ENCODE data around the gene USP17L15. TPM values are rescaled to one million over a fixed set of nuclear protein-coding genes. Genes with fewer than 3 reads are reported as not detected.
"Not testable (repeated sequence)": the region's sequence is repeated elsewhere in the genome, so short reads cannot be mapped to it uniquely, and the experiment has no call there.

USP17L15 gene, protein sequence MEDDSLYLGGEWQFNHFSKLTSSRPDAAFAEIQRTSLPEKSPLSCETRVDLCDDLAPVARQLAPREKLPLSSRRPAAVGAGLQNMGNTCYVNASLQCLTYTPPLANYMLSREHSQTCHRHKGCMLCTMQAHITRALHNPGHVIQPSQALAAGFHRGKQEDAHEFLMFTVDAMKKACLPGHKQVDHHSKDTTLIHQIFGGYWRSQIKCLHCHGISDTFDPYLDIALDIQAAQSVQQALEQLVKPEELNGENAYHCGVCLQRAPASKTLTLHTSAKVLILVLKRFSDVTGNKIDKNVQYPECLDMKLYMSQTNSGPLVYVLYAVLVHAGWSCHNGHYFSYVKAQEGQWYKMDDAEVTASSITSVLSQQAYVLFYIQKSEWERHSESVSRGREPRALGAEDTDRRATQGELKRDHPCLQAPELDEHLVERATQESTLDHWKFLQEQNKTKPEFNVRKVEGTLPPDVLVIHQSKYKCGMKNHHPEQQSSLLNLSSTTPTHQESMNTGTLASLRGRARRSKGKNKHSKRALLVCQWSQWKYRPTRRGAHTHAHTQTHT
- not detected for total RNA-seq
- long read RNA-seq: 0 reads

GRCh38 chr4:9234085-9234484 lies at the start of gene USP17L15:
Gene USP17L15 (plus strand): TSS chr4:9234385. CDS start chr4:9234385, 0 bp downstream.
- DNase-seq (ENCODE audit: low spot score): not testable (repeated sequence)

GRCh38 chr4:9210357-9210756 lies 23.8 kb upstream of the USP17L15 start, which contains the start of gene USP17L10:
Gene USP17L10 (plus strand): TSS chr4:9210657. CDS start chr4:9210657, 0 bp downstream.
- not testable (repeated sequence) for DNase-seq (ENCODE audit: low spot score)

DNA sequence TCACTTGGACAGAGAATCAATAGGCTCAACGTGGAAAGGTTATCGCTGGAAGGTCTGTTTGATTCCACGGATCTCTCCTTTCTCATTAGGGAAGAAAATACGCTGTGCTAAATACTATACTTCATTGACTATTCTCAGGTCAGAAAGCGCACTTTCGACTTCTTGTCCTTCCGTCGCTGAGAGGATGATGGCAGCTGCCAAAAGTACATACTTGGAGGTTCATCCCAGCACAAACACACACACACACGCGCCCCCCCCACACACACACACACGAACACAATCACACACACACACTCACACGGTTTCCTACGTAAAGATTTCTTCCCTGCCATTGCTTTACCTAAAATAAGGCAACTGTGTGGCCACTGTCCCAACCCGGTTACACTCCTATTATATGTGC lies 19.5 kb upstream of the USP17L15 start:
- peak; percentile 81 for DNase-seq (ENCODE audit: low spot score)

DNA sequence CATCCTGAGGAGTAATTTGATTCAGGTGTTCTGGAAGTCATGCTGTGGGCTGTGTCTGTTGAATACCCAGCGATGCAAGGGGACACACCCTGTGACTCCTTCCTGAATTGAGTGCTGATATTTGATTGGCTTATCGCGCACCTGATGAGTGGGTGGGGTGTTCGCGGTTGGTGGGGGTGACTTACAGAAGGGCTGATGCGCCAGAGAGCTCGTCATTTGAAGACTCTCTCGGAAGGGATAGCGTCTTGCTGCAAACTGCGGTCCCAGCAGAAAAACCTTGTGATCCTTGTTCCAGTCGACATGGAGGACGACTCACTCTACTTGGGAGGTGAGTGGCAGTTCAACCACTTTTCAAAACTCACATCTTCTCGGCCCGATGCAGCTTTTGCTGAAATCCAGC lies 19.1 kb upstream of the USP17L15 start, which contains the start of gene USP17L11:
Gene USP17L11 (plus strand): TSS at position 301 of the 400 bp plus-strand sequence. CDS start 0 bp downstream, at position 301.
- not testable (repeated sequence) for DNase-seq (ENCODE audit: low spot score)

DNA sequence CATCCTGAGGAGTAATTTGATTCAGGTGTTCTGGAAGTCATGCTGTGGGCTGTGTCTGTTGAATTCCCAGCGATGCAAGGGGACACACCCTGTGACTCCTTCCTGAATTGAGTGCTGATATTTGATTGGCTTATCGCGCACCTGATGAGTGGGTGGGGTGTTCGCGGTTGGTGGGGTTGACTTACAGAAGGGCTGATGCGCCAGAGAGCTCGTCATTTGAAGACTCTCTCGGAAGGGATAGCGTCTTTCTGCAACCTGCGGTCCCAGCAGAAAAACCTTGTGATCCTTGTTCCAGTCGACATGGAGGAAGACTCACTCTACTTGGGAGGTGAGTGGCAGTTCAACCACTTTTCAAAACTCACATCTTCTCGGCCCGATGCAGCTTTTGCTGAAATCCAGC lies 14.3 kb upstream of the USP17L15 start, which contains the start of gene USP17L12:
Gene USP17L12 (plus strand): TSS at position 301 of the 400 bp plus-strand sequence. CDS start 0 bp downstream, at position 301.
- not testable (repeated sequence) for DNase-seq (ENCODE audit: low spot score)

DNA sequence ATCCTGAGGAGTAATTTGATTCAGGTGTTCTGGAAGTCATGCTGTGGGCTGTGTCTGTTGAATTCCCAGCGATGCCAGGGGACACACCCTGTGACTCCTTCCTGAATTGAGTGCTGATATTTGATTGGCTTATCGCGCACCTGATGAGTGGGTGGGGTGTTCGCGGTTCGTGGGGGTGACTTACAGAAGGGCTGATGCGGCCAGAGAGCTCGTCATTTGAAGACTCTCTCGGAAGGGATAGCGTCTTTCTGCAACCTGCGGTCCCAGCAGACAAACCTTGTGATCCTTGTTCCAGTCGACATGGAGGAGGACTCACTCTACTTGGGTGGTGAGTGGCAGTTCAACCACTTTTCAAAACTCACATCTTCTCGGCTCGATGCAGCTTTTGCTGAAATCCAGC lies 9.6 kb upstream of the USP17L15 start, which contains the start of gene USP17L13:
Gene USP17L13 (plus strand): TSS at position 301 of the 400 bp plus-strand sequence. CDS start 0 bp downstream, at position 301.
- not testable (repeated sequence) for DNase-seq (ENCODE audit: low spot score)

DNA sequence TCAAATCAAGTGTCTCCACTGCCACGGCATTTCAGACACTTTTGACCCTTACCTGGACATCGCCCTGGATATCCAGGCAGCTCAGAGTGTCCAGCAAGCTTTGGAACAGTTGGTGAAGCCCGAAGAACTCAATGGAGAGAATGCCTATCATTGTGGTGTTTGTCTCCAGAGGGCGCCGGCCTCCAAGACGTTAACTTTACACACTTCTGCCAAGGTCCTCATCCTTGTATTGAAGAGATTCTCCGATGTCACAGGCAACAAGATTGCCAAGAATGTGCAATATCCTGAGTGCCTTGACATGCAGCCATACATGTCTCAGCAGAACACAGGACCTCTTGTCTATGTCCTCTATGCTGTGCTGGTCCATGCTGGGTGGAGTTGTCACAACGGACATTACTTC lies 3.9 kb upstream of the USP17L15 start:
- DNase-seq (ENCODE audit: low spot score): not testable (repeated sequence)

- peak; percentile 64 for DNase-seq (ENCODE audit: low spot score)
Observed at GRCh38 chr4:9238461-9238860, 4.3 kb downstream of the USP17L15 start.

DNA sequence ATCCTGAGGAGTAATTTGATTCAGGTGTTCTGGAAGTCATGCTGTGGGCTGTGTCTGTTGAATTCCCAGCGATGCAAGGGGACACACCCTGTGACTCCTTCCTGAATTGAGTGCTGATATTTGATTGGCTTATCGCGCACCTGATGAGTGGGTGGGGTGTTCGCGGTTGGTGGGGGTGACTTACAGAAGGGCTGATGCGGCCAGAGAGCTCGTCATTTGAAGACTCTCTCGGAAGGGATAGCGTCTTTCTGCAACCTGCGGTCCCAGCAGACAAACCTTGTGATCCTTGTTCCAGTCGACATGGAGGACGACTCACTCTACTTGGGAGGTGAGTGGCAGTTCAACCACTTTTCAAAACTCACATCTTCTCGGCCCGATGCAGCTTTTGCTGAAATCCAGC lies 9.4 kb downstream of the USP17L15 start, which contains the start of gene USP17L17:
Gene USP17L17 (plus strand): TSS at position 301 of the 400 bp plus-strand sequence. CDS start 0 bp downstream, at position 301.
- not testable (repeated sequence) for DNase-seq (ENCODE audit: low spot score)

DNA sequence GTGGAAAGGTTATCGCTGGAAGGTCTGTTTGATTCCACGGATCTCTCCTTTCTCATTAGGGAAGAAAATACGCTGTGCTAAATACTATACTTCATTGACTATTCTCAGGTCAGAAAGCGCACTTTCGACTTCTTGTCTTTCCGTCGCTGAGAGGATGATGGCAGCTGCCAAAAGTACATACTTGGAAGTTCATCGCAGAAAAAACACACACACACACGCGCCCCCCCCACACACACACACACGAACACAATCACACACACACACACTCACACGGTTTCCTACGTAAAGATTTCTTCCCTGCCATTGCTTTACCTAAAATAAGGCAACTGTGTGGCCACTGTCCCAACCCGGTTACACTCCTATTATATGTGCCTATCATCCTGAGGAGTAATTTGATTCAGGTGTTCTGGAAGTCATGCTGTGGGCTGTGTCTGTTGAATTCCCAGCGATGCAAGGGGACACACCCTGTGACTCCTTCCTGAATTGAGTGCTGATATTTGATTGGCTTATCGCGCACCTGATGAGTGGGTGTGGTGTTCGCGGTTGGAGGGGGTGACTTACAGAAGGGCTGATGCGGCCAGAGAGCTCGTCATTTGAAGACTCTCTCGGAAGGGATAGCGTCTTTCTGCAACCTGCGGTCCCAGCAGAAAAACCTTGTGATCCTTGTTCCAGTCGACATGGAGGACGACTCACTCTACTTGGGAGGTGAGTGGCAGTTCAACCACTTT lies 13.9 kb downstream of the USP17L15 start, which contains the start of gene USP17L18:
Gene USP17L18 (plus strand): TSS at position 678 of the 728 bp plus-strand sequence. CDS start 0 bp downstream, at position 678.
- DNase-seq (ENCODE audit: low spot score): peak; percentile 80

DNA sequence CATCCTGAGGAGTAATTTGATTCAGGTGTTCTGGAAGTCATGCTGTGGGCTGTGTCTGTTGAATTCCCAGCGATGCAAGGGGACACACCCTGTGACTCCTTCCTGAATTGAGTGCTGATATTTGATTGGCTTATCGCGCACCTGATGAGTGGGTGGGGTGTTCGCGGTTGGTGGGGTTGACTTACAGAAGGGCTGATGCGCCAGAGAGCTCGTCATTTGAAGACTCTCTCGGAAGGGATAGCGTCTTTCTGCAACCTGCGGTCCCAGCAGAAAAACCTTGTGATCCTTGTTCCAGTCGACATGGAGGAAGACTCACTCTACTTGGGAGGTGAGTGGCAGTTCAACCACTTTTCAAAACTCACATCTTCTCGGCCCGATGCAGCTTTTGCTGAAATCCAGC lies 18.9 kb downstream of the USP17L15 start, which contains the start of gene USP17L19:
Gene USP17L19 (plus strand): TSS at position 301 of the 400 bp plus-strand sequence. CDS start 0 bp downstream, at position 301.
- DNase-seq (ENCODE audit: low spot score): not testable (repeated sequence)

GRCh38 chr4:9257824-9258223 lies 23.6 kb downstream of the USP17L15 start, which contains the start of gene USP17L20:
Gene USP17L20 (plus strand): TSS chr4:9258124. CDS start chr4:9258124, 0 bp downstream.
- DNase-seq (ENCODE audit: low spot score): not testable (repeated sequence)

DNA sequence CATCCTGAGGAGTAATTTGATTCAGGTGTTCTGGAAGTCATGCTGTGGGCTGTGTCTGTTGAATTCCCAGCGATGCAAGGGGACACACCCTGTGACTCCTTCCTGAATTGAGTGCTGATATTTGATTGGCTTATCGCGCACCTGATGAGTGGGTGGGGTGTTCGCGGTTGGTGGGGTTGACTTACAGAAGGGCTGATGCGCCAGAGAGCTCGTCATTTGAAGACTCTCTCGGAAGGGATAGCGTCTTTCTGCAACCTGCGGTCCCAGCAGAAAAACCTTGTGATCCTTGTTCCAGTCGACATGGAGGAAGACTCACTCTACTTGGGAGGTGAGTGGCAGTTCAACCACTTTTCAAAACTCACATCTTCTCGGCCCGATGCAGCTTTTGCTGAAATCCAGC lies 28.4 kb downstream of the USP17L15 start, which contains the start of gene USP17L21:
Gene USP17L21 (plus strand): TSS at position 301 of the 400 bp plus-strand sequence. CDS start 0 bp downstream, at position 301.
- DNase-seq (ENCODE audit: low spot score): not testable (repeated sequence)

DNA sequence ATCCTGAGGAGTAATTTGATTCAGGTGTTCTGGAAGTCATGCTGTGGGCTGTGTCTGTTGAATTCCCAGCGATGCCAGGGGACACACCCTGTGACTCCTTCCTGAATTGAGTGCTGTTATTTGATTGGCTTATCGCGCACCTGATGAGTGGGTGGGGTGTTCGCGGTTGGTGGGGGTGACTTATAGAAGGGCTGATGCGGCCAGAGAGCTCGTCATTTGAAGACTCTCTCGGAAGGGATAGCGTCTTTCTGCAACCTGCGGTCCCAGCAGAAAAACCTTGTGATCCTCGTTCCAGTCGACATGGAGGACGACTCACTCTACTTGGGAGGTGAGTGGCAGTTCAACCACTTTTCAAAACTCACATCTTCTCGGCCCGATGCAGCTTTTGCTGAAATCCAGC lies 33.1 kb downstream of the USP17L15 start, which contains the start of gene USP17L22:
Gene USP17L22 (plus strand): TSS at position 301 of the 400 bp plus-strand sequence. CDS start 0 bp downstream, at position 301.
- DNase-seq (ENCODE audit: low spot score): not testable (repeated sequence)

- peak; percentile 96 for DNase-seq (ENCODE audit: low spot score)
Observed at GRCh38 chr4:9271719-9272118, 37.5 kb downstream of the USP17L15 start.

Other genes with a start within 250 kb of the USP17L15 start
- not detected for gene FAM90A26, start 64.0 kb upstream of the USP17L15 start, total RNA-seq
- gene USP17L10, start 23.7 kb upstream of the USP17L15 start, total RNA-seq: not detected
- not detected for gene USP17L11, start 19.0 kb upstream of the USP17L15 start, total RNA-seq
- not detected for gene USP17L12, start 14.2 kb upstream of the USP17L15 start, total RNA-seq
- gene USP17L13, start 9.5 kb upstream of the USP17L15 start, total RNA-seq: not detected
- gene USP17L17, start 9.5 kb downstream of the USP17L15 start, total RNA-seq: not detected
- gene USP17L18, start 14.2 kb downstream of the USP17L15 start, total RNA-seq: not detected
- not detected for gene USP17L19, start 19.0 kb downstream of the USP17L15 start, total RNA-seq
- not detected for gene USP17L20, start 23.7 kb downstream of the USP17L15 start, total RNA-seq
- not detected for gene USP17L21, start 28.5 kb downstream of the USP17L15 start, total RNA-seq
- gene USP17L22, start 33.2 kb downstream of the USP17L15 start, total RNA-seq: not detected
- gene USP17L24, start 90.8 kb downstream of the USP17L15 start, total RNA-seq: not detected
- not detected for gene USP17L25, start 95.5 kb downstream of the USP17L15 start, total RNA-seq
- not detected for gene USP17L26, start 100.3 kb downstream of the USP17L15 start, total RNA-seq
- not detected for gene USP17L5, start 105.0 kb downstream of the USP17L15 start, total RNA-seq
- not detected for gene USP17L27, start 109.8 kb downstream of the USP17L15 start, total RNA-seq
- gene USP17L28, start 114.5 kb downstream of the USP17L15 start, total RNA-seq: not detected
- gene USP17L29, start 119.3 kb downstream of the USP17L15 start, total RNA-seq: not detected
- gene USP17L30, start 128.7 kb downstream of the USP17L15 start, total RNA-seq: not detected
- not detected for gene DEFB131A, start 210.0 kb downstream of the USP17L15 start, total RNA-seq

Measured in mesenteric fat pad (tissue), 1 donor.